GM12878 (cell line): ENCODE measurements around the gene ADIPOQ. TPM values are rescaled to one million over a fixed set of nuclear protein-coding genes. Genes with fewer than 3 reads are reported as not detected.

Experiments
- ATAC-seq: fragments of 200-7000 bp; cut with Tn5 transposase; 3 replicates; pipeline ENCODE4 v1.9.1; 2020; ENCODE audit warnings: mild to moderate bottlenecking, moderate library complexity
- BruUV-seq: library from RNA; stranded (reverse); fragments of 400-500 nt; replicated peaks from 2 replicates; lab custom pipeline; 2021; lab: Mats Ljungman, UMichigan
- CTCF ChIA-PET: fragments of 300-600 bp; sonication (Branson Sonifier 250); formaldehyde crosslinking; extraction: SDS; loops from one replicate; lab custom pipeline; 2021; ENCODE audit warnings: inconsistent platforms; lab: Yijun Ruan, JAX
- POLR2A ChIA-PET: fragments of 350-600 bp; formaldehyde crosslinking; extraction: SDS; loops from one replicate; lab custom pipeline; 2021; ENCODE audit warnings: inconsistent platforms; lab: Charles Lee
- RAD21 ChIA-PET: fragments of 300-600 bp; sonication (Branson Sonifier 250); formaldehyde crosslinking; loops from one replicate; lab custom pipeline; 2023; ENCODE audit warnings: antibody characterized with exemption; ENCODE audit not compliant: unreplicated experiment; lab: Charles Lee
- SMC1A ChIA-PET: fragments of 300-600 bp; sonication (Branson Sonifier 250); formaldehyde crosslinking; loops from one replicate; lab custom pipeline; 2023; ENCODE audit not compliant: unreplicated experiment, uncharacterized antibody; lab: Charles Lee
- DNase-seq: peaks from one replicate; pipeline ENCODE4 v3.0.0-alpha.2; 2011; ENCODE audit warnings: low read depth, low spot score
- FAIRE-seq: peaks from 3 replicates; lab custom pipeline; 2011; peaks lifted over from hg19 to GRCh38; lab: Jason Lieb, UNC
- H2AFZ ChIP-seq: 2 replicates; pipeline ENCODE4 v1.6.0; 2011; ENCODE audit warnings: low read depth, low read length, control low read depth; ENCODE audit not compliant: control insufficient read depth
- H3K27ac ChIP-seq: 2 replicates; pipeline ENCODE4 v1.5.1; 2011; ENCODE audit warnings: control low read depth; ENCODE audit not compliant: control insufficient read depth, insufficient read depth
- H3K27me3 ChIP-seq, 2 experiments: replicated peaks in 1 of 2; 2 replicates each; pipeline versions ENCODE4 v1.6.0 to v1.6.1; 2011; ENCODE audit warnings: low read length in 1 of 2; ENCODE audit not compliant: control insufficient read depth in 2 of 2, insufficient read depth in 2 of 2
- H3K36me3 ChIP-seq, 2 experiments: 2 replicates each; pipeline ENCODE4 v1.5.1; 2011; ENCODE audit warnings: low read length in 1 of 2; ENCODE audit not compliant: control insufficient read depth in 2 of 2, insufficient read depth in 2 of 2
- H3K4me1 ChIP-seq: 2 replicates; pipeline ENCODE4 v1.6.1; 2011; ENCODE audit warnings: mild to moderate bottlenecking, low read length, moderate library complexity, mixed read lengths; ENCODE audit not compliant: control insufficient read depth, insufficient read depth
- H3K4me2 ChIP-seq: 2 replicates; pipeline ENCODE4 v1.6.0; 2011; ENCODE audit warnings: control low read depth; ENCODE audit not compliant: control insufficient read depth, insufficient read depth
- H3K4me3 ChIP-seq: fragments of 200-600 bp; sonication (generic); 2 replicates; pipeline ENCODE4 v1.5.1; 2016
- H3K79me2 ChIP-seq: 2 replicates; pipeline ENCODE4 v1.6.0; 2011; ENCODE audit warnings: low read length; ENCODE audit not compliant: control insufficient read depth, insufficient read depth
- H3K9ac ChIP-seq: 2 replicates; pipeline ENCODE4 v1.8.0; 2011; ENCODE audit warnings: low read length, control low read depth, mixed read lengths; ENCODE audit not compliant: control insufficient read depth, insufficient read depth
- H3K9me3 ChIP-seq: replicated peaks from 3 replicates; pipeline ENCODE4 v1.5.1; 2011; ENCODE audit warnings: mild to moderate bottlenecking, low read length; ENCODE audit not compliant: control insufficient read depth, insufficient read depth
- H4K20me1 ChIP-seq: 2 replicates; pipeline ENCODE4 v1.6.0; 2011; ENCODE audit not compliant: control insufficient read depth, insufficient read depth
- CBFB ChIP-seq: IDR thresholded peaks from 2 replicates; pipeline ENCODE4 v1.6.1; 2016; ENCODE audit warnings: antibody characterized with exemption, low read depth
- CHD2 ChIP-seq: IDR thresholded peaks from 2 replicates; pipeline ENCODE4 v1.6.1; 2011; ENCODE audit warnings: low read depth, low read length, improper control_type of control experiment, borderline replicate concordance
- EED ChIP-seq: sonication (generic); IDR thresholded peaks from 2 replicates; pipeline ENCODE4 v1.6.1; 2016; ENCODE audit warnings: antibody characterized with exemption, low read depth
- FOS ChIP-seq: IDR thresholded peaks from 3 replicates; pipeline ENCODE4 v1.6.1; 2011; ENCODE audit warnings: borderline replicate concordance; ENCODE audit not compliant: insufficient read length; ENCODE audit errors: extremely low read depth
- PAX8 ChIP-seq: fragments of 450-650 bp; IDR thresholded peaks from 2 replicates; pipeline ENCODE4 v1.6.1; 2017; ENCODE audit warnings: mild to moderate bottlenecking, moderate library complexity
- SREBF1 ChIP-seq: IDR thresholded peaks from 2 replicates; pipeline ENCODE4 v1.6.1; 2012; ENCODE audit warnings: mild to moderate bottlenecking, low read length
- SUPT20H ChIP-seq: IDR thresholded peaks from 2 replicates; pipeline ENCODE4 v1.6.1; 2011; ENCODE audit warnings: low read depth, mild to moderate bottlenecking, low read length, moderate library complexity, borderline replicate concordance; ENCODE audit not compliant: control insufficient read depth
- TARDBP ChIP-seq: IDR thresholded peaks from 2 replicates; pipeline ENCODE4 v1.6.1; 2016; ENCODE audit warnings: borderline replicate concordance
- TCF12 ChIP-seq: IDR thresholded peaks from 2 replicates; pipeline ENCODE4 v1.6.1; 2011; ENCODE audit warnings: low read depth, mild to moderate bottlenecking, low read length
- ZBED1 ChIP-seq: IDR thresholded peaks from 2 replicates; pipeline ENCODE4 v1.6.1; 2016; ENCODE audit warnings: borderline replicate concordance
- ZSCAN29 ChIP-seq: fragments of 450-650 bp; IDR thresholded peaks from 2 replicates; pipeline ENCODE4 v1.6.1; 2017; ENCODE audit warnings: mild to moderate bottlenecking, moderate library complexity
- WGBS: methylation state at CpG from one replicate; pipeline ENCODE4 v1.1.6; 2016; ENCODE audit warnings: low lambda C conversion rate; ENCODE audit not compliant: insufficient replicate concordance, insufficient coverage; ENCODE audit errors: missing lambda C conversion rate; 5-methylcytosine and 5-hydroxymethylcytosine counted together
- in situ Hi-C: fragments of 300-500 bp; cut with MboI; formaldehyde crosslinking; loops from 9 replicates; pipeline ENCODE4 v1.14.3; 2018; ENCODE audit warnings: mixed read lengths
- intact Hi-C: fragments of 100-400 bp; cut with micrococcal nuclease; formaldehyde crosslinking; loops from one replicate; pipeline ENCODE4 v1.14.2; 2022; ENCODE audit not compliant: unreplicated experiment
- polyA plus RNA-seq, 11 experiments: library from polyadenylated mRNA; depleted of rRNA in 4 of 11; unstranded in 6 of 11; stranded (reverse) in 5 of 11; fragments of >200 nt; fragmentation: Nextera tagmentation in 4 of 11; fragmentation: Illumina TruSeq in 1 of 11; extraction: Ambion mirVana in 4 of 11; extraction: Trizol in 1 of 11; gene quantifications; 1 replicate in 1 of 11; 2 replicates in 10 of 11; pipeline versions ENCODE4 v1.2.1 to v1.2.3, GENCODE V29; 2011 to 2016; ENCODE audit warnings: inconsistent platforms in 2 of 11, missing spikeins in 2 of 11, low read depth in 1 of 11
- total RNA-seq, 4 experiments: library from RNA; depleted of rRNA in 3 of 4; stranded (reverse); fragments of >200 nt in 3 of 4; fragmentation: Illumina TruSeq in 1 of 4; extraction: Trizol in 1 of 4; gene quantifications; 2 replicates each; pipeline versions ENCODE4 v1.2.1 to v1.2.3, GENCODE V29; 2013 to 2021
- TF ChIP-seq, protein P1 (sequence below): IDR thresholded peaks from 2 replicates; pipeline ENCODE4 v1.6.1; 2012; ENCODE audit warnings: improper control_type of control experiment, low read depth, low read length; ENCODE audit not compliant: insufficient replicate concordance
- TF ChIP-seq, protein P2 (sequence below): IDR thresholded peaks from 2 replicates; pipeline ENCODE4 v1.6.1; 2011; ENCODE audit warnings: low read depth, mild to moderate bottlenecking, low read length, moderate library complexity, borderline replicate concordance; ENCODE audit errors: extremely low read depth

ADIPOQ gene
- total and polyA plus RNA-seq, 10 of the 15 experiments (the other 5 are each of a cell fraction or from before 2014, with no cell fraction given), result not detected

DNA sequence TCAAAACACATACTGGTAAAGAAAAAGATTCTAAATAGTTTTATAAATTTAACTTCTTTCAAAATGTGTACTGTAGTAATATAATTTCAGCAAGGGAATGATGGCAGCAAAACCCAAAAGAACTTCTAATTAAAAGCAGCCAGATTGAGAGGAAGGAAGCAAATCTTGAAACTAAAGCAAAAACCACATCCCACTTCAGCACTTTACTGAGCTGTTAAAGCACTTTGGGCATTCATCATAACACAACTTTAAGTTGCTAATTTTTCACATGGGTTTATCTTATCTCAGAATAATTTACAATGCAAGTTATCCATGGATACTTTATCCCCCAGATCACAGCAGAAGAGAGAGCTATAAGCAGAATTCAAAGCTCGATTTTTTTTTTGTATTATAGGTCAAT lies 42.2 kb upstream of the ADIPOQ start:
- no peak for TF ChIP-seq SUPT20H
- no peak for TF ChIP-seq CBFB
- TF ChIP-seq ZSCAN29, result no peak
- TF ChIP-seq EED, result no peak
- no peak for TF ChIP-seq PAX8
- CTCF ChIA-PET, result interaction anchor here (0.9 kb wide), 1 partner anchor 185 kb away, joined by 4 read pairs; no protein-coding TSS in a partner anchor
- H3K79me2 ChIP-seq, result peaks cover 14% of the 10 kb centered on the region
- H3K4me3 ChIP-seq, result no peak overlapping the region
- WGBS, result 100% methylated on average over 1 of the region's 1 CpG
- no peak overlapping the region for H3K9ac ChIP-seq
- H3K36me3 ChIP-seq, result peaks cover 3 to 10% of the 10 kb centered on the region in 2 experiments; a peak in 3 of 4 replicates
- H3K4me1 ChIP-seq, result peaks cover 12% of the 10 kb centered on the region
- FAIRE-seq (no peak), ATAC-seq (peak; percentile 32; the same call in 1 of the 3 replicates), DNase-seq (no peak)
- no peak overlapping the region for H3K27ac ChIP-seq
- no peaks in the 10 kb centered on the region for H3K9me3 ChIP-seq
- POLR2A ChIA-PET, result interaction anchor here (0.7 to 1.5 kb wide), 2 partner anchors 15 to 183 kb away, joined by 3 to 10 read pairs; no protein-coding TSS in a partner anchor
- BruUV-seq, result no TSS peak
- no peaks in the 10 kb centered on the region for H4K20me1 ChIP-seq
- no peak overlapping the region for H2AFZ ChIP-seq
- SMC1A ChIA-PET, result interaction anchor here (0.9 kb wide), 1 partner anchor 8 kb away, joined by 3 read pairs; no protein-coding TSS in a partner anchor
- RAD21 ChIA-PET, result no interaction called here
- no peak overlapping the region for H3K4me2 ChIP-seq
- in situ Hi-C loops (no loop called here), intact Hi-C loops (no loop called here)
- no peaks in the 10 kb centered on the region for H3K27me3 ChIP-seq

DNA sequence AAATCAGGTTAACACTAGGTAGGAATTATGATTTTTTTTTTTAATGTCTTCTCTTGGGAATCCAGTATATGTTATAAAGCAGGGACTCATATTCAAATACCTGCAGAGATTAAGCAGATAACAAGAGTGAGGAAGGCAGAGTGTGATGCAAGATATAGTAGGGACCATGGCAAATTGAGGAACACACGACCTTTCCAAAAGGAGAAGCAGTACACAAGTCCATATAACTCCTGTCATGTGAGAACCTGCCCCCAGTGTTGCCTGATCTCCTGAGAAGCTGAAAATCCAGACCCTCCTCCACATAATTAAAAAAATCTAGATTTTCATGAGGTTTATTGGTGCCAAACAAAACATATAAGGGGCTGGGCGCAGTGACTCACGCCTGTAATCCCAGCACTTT lies 39.8 kb upstream of the ADIPOQ start:
- Histone ChIP-seq H3K4me1 (peaks cover 20% of the 10 kb centered on the region), H4K20me1 (no peaks in the 10 kb centered on the region), H2AFZ (no peak overlapping the region), H3K27me3 (no peaks in the 10 kb centered on the region), H3K9me3 (no peaks in the 10 kb centered on the region), H3K9ac (no peak overlapping the region), H3K4me3 (no peak overlapping the region), H3K4me2 (no peak overlapping the region), H3K36me3 (peaks cover 1 to 5% of the 10 kb centered on the region in 2 experiments; a peak in 3 of 4 replicates), H3K27ac (no peak overlapping the region), H3K79me2 (peaks cover 32% of the 10 kb centered on the region)
- SMC1A ChIA-PET, result interaction anchor here (0.7 kb wide), 1 partner anchor 284 kb away, joined by 3 read pairs; no protein-coding TSS in a partner anchor
- ATAC-seq (no peak), FAIRE-seq (no peak), DNase-seq (no peak)
- POLR2A ChIA-PET, result interaction anchor here (0.8 kb wide), 1 partner anchor 80 kb away, joined by 3 read pairs; no protein-coding TSS in a partner anchor
- CTCF ChIA-PET, result interaction anchor here (0.6 to 1.4 kb wide), 3 partner anchors 19 to 362 kb away, joined by 3 to 4 read pairs (median 4); no protein-coding TSS in a partner anchor
- WGBS, result 82% methylated on average over 3 of the region's 3 CpGs
- RAD21 ChIA-PET, result no interaction called here
- BruUV-seq, result no TSS peak
- intact Hi-C loops (no loop called here), in situ Hi-C loops (no loop called here)
- TF ChIP-seq SREBF1 (no peak), CHD2 (no peak), FOS (no peak), TARDBP (no peak), ZBED1 (no peak), TCF12 (no peak)
- TF ChIP-seq, protein P1, sequence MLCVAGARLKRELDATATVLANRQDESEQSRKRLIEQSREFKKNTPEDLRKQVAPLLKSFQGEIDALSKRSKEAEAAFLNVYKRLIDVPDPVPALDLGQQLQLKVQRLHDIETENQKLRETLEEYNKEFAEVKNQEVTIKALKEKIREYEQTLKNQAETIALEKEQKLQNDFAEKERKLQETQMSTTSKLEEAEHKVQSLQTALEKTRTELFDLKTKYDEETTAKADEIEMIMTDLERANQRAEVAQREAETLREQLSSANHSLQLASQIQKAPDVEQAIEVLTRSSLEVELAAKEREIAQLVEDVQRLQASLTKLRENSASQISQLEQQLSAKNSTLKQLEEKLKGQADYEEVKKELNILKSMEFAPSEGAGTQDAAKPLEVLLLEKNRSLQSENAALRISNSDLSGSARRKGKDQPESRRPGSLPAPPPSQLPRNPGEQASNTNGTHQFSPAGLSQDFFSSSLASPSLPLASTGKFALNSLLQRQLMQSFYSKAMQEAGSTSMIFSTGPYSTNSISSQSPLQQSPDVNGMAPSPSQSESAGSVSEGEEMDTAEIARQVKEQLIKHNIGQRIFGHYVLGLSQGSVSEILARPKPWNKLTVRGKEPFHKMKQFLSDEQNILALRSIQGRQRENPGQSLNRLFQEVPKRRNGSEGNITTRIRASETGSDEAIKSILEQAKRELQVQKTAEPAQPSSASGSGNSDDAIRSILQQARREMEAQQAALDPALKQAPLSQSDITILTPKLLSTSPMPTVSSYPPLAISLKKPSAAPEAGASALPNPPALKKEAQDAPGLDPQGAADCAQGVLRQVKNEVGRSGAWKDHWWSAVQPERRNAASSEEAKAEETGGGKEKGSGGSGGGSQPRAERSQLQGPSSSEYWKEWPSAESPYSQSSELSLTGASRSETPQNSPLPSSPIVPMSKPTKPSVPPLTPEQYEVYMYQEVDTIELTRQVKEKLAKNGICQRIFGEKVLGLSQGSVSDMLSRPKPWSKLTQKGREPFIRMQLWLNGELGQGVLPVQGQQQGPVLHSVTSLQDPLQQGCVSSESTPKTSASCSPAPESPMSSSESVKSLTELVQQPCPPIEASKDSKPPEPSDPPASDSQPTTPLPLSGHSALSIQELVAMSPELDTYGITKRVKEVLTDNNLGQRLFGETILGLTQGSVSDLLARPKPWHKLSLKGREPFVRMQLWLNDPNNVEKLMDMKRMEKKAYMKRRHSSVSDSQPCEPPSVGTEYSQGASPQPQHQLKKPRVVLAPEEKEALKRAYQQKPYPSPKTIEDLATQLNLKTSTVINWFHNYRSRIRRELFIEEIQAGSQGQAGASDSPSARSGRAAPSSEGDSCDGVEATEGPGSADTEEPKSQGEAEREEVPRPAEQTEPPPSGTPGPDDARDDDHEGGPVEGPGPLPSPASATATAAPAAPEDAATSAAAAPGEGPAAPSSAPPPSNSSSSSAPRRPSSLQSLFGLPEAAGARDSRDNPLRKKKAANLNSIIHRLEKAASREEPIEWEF, result no peak
- TF ChIP-seq, protein P2, sequence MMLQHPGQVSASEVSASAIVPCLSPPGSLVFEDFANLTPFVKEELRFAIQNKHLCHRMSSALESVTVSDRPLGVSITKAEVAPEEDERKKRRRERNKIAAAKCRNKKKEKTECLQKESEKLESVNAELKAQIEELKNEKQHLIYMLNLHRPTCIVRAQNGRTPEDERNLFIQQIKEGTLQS, result no peak
